HFF-Myc (cell line): Measurements from ENCODE around the gene PRKG1.
"Not testable (repeated sequence)": the region's sequence is repeated elsewhere in the genome, so short reads cannot be mapped to it uniquely, and the experiment has no call there.

Experiments used
- DNase-seq: peaks from one replicate; pipeline ENCODE4 v3.0.0-alpha.2; 2011; ENCODE audit warnings: low read depth; ENCODE audit errors: extremely low read depth
- H3K4me3 ChIP-seq: replicated peaks from 2 replicates; pipeline ENCODE4 v1.5.1; 2011; ENCODE audit warnings: low read depth, mild to moderate bottlenecking, control low read depth, low read length
- TF ChIP-seq, protein P1 (sequence below): IDR thresholded peaks from 2 replicates; pipeline ENCODE4 v1.5.1; 2012; ENCODE audit warnings: mild to moderate bottlenecking, low read depth, low read length, control low read depth; ENCODE audit errors: missing control alignments

The PRKG1 gene

GRCh38 chr10:51748959-51749358 is 674.7 kb downstream of the PRKG1 start:
- DNase-seq = no peak
- no peak overlapping the region for H3K4me3 ChIP-seq
- TF ChIP-seq, protein P1, sequence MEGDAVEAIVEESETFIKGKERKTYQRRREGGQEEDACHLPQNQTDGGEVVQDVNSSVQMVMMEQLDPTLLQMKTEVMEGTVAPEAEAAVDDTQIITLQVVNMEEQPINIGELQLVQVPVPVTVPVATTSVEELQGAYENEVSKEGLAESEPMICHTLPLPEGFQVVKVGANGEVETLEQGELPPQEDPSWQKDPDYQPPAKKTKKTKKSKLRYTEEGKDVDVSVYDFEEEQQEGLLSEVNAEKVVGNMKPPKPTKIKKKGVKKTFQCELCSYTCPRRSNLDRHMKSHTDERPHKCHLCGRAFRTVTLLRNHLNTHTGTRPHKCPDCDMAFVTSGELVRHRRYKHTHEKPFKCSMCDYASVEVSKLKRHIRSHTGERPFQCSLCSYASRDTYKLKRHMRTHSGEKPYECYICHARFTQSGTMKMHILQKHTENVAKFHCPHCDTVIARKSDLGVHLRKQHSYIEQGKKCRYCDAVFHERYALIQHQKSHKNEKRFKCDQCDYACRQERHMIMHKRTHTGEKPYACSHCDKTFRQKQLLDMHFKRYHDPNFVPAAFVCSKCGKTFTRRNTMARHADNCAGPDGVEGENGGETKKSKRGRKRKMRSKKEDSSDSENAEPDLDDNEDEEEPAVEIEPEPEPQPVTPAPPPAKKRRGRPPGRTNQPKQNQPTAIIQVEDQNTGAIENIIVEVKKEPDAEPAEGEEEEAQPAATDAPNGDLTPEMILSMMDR = no peak

- no peak for DNase-seq
- TF ChIP-seq, protein P1 = no peak
- no peak overlapping the region for H3K4me3 ChIP-seq
Measured at GRCh38 chr10:51758366-51758765, 684.1 kb downstream of the PRKG1 start.

DNA sequence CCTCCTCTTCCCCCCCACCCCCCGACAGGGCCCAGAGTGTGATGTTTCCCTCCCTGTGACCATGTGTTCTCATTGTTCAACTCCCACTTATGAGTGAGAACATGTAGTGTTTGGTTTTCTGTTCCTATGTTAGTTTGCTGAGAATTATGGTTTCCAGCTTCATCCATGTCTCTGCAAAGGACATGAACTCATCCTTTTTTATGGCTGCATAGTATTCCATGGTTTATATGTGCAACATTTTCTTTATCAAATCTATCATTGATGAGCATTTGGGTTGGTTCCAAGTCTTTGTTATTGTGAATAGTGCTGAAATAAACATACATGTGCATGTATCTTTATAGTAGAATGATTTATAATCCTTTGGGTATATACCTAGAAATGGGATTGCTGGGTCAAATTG is 684.6 kb downstream of the PRKG1 start:
- not testable (repeated sequence) for H3K4me3 ChIP-seq, DNase-seq

DNA sequence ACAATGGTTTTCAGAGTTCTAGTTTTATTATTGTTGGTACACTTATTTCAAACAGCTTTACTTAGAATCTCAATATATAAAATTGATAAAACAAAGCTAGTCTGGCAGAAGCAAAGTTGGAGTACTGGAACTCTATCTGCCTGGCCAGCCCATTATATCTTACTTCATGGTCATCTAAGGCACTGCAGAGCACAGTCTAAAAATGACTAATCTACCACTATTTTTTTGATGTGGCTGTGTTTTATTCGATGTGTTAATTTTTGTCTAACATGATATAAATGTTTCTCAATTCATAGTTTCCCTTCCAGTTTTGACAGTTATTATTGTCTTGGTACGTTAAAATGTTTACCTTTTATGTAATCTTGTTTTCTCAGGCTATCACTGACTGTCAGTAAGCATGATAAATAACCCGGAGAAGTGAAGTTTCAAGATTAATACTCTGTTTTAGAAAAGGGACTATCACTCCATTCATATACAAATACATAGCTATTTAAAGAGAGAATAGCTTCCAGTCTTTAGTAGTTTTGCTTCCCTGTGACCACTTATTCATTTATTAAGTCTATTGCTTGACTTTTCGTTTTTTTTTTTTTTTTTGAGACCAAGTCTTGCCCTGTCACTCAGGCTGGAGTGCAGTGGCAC is 685.7 kb downstream of the PRKG1 start:
- no peak for DNase-seq
- TF ChIP-seq, protein P1 = no peak
- no peak overlapping the region for H3K4me3 ChIP-seq

- H3K4me3 ChIP-seq = no peak overlapping the region
- DNase-seq = no peak
- TF ChIP-seq, protein P1 = no peak
Measured at GRCh38 chr10:51760864-51761640, 686.8 kb downstream of the PRKG1 start.

DNA sequence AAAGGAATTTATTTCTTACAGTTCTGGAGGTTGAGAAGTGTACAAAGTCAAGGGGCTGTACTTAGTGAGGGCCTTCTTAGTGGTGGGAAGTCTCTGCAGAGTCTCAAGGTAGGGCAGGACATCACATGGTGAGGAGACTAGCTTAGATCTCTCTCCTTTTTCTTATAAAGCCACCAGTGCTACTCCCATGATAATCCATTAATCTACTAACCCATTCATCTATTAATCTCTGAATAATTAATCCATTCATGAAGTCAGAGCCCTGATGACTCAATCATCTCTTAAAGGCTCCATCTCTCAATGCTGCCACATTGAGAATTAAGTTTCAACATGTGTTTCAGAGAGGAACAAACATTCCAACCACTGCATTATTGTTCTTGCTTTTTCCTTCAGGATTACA is 689.5 kb downstream of the PRKG1 start:
- H3K4me3 ChIP-seq = no peak overlapping the region
- TF ChIP-seq, protein P1 = no peak
- no peak for DNase-seq

DNA sequence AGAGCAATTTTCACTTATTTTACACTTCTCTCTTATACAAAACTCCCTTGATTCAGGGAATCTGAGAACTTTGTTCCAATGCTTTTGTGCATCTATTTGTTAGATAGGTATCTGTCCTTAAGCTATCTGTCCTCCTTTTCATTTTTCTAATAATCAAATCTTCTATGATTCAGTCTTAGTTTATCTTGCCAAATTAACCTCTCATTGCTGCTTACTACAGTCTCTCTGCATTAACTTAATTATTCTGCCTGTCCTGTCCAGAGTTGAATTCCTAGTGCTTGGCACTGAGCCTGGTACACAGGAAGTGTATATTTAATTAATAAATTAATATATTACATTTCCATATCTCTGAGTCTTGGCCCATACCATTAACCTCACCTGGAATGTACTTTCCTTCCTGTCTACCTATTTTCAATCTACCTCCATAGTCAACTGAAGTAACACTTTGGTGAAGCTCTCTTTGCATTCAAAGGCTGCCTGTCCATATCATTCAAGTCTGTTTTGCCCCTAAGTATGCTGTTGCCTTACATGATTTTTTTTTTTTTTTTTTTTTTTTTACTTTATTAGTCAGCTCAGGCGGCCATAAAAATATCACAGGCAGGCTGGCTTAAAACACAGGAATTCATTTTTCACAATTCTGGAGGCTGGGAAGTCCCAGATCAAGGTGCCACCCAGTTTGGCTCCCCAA is 691.1 kb downstream of the PRKG1 start:
- no peak overlapping the region for H3K4me3 ChIP-seq
- TF ChIP-seq, protein P1 = no peak
- no peak for DNase-seq
